PC-3 (cell line): ENCODE measurements around the gene NFIL3. TPM values are rescaled to one million over a fixed set of nuclear protein-coding genes. Genes with fewer than 3 reads are reported as not detected.

Experiments used
- ATAC-seq: fragments of 200-7000 bp; cut with Tn5 transposase; 2 replicates; pipeline ENCODE4 v1.9.1; 2020; ENCODE audit warnings: mild to moderate bottlenecking, moderate library complexity
- BruUV-seq: library from RNA; stranded (reverse); fragments of 400-500 nt; replicated peaks from 2 replicates; lab custom pipeline; 2021; lab: Mats Ljungman, UMichigan
- CTCF ChIA-PET: fragments of 300-600 bp; sonication (Branson Sonifier 250); formaldehyde crosslinking; loops from one replicate; lab custom pipeline; 2022; ENCODE audit warnings: antibody characterized with exemption; lab: Charles Lee
- POLR2A ChIA-PET: fragments of 300-600 bp; sonication (Branson Sonifier 250); formaldehyde crosslinking; loops from one replicate; lab custom pipeline; 2022; ENCODE audit warnings: antibody characterized with exemption; ENCODE audit not compliant: unreplicated experiment; lab: Charles Lee
- DNase-seq: peaks from one replicate; pipeline ENCODE4 v3.0.0-alpha.2; 2015
- H2AFZ ChIP-seq: fragments of 300-600 bp; sonication (generic); 2 replicates; pipeline ENCODE4 v1.6.0; 2016; ENCODE audit warnings: antibody characterized with exemption, low read length
- H3F3A ChIP-seq: fragments of 300-600 bp; sonication (generic); one replicate; pipeline ENCODE4 v1.6.0; 2017; ENCODE audit warnings: antibody characterized with exemption, low read length, control low read depth, mild to moderate bottlenecking; ENCODE audit not compliant: unreplicated experiment
- H3K27ac ChIP-seq: fragments of 300-600 bp; sonication (generic); 2 replicates; pipeline ENCODE4 v1.5.1; 2016; ENCODE audit warnings: mild to moderate bottlenecking, low read length
- H3K27me3 ChIP-seq: fragments of 300-600 bp; sonication (generic); 2 replicates; pipeline ENCODE4 v1.6.1; 2016; ENCODE audit warnings: low read length, mixed read lengths
- H3K36me3 ChIP-seq: fragments of 300-600 bp; sonication (generic); 2 replicates; pipeline ENCODE4 v1.6.1; 2016; ENCODE audit warnings: low read depth, mixed run types, low read length, mixed read lengths
- H3K4me1 ChIP-seq: fragments of 300-600 bp; sonication (generic); 2 replicates; pipeline ENCODE4 v1.5.1; 2016; ENCODE audit warnings: low read length; ENCODE audit not compliant: insufficient read depth
- H3K4me2 ChIP-seq: fragments of 300-600 bp; sonication (generic); 2 replicates; pipeline ENCODE4 v1.6.0; 2016; ENCODE audit warnings: low read length
- H3K4me3 ChIP-seq: fragments of 300-600 bp; sonication (generic); 2 replicates; pipeline ENCODE4 v1.5.1; 2016; ENCODE audit warnings: mild to moderate bottlenecking, low read length, mixed read lengths
- H3K79me2 ChIP-seq: fragments of 300-600 bp; sonication (generic); 2 replicates; pipeline ENCODE4 v1.6.1; 2017; ENCODE audit warnings: low read length, mixed read lengths
- H3K9ac ChIP-seq: fragments of 300-600 bp; sonication (generic); 2 replicates; pipeline ENCODE4 v1.6.0; 2016; ENCODE audit warnings: mild to moderate bottlenecking, low read length
- H3K9me2 ChIP-seq: fragments of 300-600 bp; sonication (generic); replicated peaks from 2 replicates; pipeline ENCODE4 v1.6.1; 2016; ENCODE audit warnings: mixed run types, low read length, mixed read lengths
- H3K9me3 ChIP-seq: fragments of 300-600 bp; sonication (generic); 2 replicates; pipeline ENCODE4 v1.6.1; 2016; ENCODE audit warnings: low read length, mixed read lengths
- H4K20me1 ChIP-seq: fragments of 300-600 bp; sonication (generic); 2 replicates; pipeline ENCODE4 v1.6.1; 2016; ENCODE audit warnings: low read length, mixed read lengths
- EZH2 ChIP-seq: fragments of 300-600 bp; sonication (generic); IDR thresholded peaks from one replicate; pipeline ENCODE4 v1.6.1; 2017; ENCODE audit warnings: antibody characterized with exemption, mild to moderate bottlenecking, low read length; ENCODE audit not compliant: unreplicated experiment
- EZH2phosphoT487 ChIP-seq: fragments of 300-600 bp; sonication (generic); IDR thresholded peaks from 2 replicates; pipeline ENCODE4 v1.6.1; 2018; ENCODE audit warnings: mild to moderate bottlenecking, antibody characterized with exemption, low read length, borderline replicate concordance
- intact Hi-C: fragments of 100-400 bp; cut with micrococcal nuclease; formaldehyde crosslinking; loops from 2 replicates; pipeline ENCODE4 v1.9.0; 2023
- total RNA-seq: library from RNA; depleted of rRNA; stranded (reverse); fragments of >200 nt; gene quantifications from 2 replicates; pipeline ENCODE4 v1.2.3, GENCODE V29; 2014
- TF ChIP-seq, protein P1 (sequence below): fragments of 300-600 bp; sonication (generic); conservative IDR thresholded peaks from 2 replicates; pipeline ENCODE4 v1.5.1; 2017; ENCODE audit warnings: antibody characterized with exemption, low read depth, mild to moderate bottlenecking, low read length

NFIL3 gene
- total RNA-seq, 1 experiment from 2014 or later, result 5.4 TPM

DNA sequence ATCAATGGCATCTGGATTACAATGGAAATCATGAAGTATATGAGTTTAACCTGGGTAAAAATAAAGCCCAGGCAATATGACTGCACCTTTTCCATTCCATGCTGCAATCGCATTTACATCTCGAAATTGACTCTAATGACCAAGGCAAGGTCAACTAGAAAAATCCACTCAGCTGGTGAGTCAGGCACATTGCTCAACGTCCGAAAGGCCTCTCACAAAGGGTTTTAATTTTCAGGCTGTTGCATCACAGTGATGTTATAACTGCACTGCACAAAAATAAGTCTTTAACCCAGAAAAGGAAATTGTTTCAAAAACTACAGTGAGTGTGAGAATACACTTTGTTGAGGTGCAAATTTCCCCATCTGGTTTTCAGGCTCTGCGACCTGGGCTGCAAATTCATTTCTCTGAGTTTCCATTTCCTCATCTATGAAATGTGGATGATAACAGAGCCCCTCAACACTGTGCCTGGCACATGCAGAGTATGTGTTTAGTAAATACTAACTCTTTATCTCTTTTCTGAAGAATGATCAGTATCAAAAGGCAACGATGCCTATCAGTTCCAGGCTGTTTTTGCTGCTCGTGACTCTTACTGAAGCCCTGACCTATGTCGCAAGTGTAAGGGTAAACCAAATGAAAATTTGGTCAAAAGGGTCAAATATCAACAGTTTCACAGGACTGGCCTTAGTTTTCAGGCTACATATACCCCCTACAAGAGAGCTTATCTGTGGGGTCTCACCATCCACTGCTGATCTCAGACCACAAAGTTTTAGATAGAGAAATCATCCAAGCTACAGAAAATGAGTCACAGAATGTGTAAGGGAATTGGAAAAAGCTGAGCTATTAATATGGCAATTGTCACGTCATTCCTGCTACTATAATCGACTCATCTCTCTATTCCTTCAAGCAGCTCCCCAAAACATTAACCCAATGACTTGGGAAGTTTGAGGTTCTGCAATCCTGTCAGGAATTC lies 4.1 kb downstream of the NFIL3 start:
- Histone ChIP-seq H3K27ac (peak overlapping the region; percentile 55), H4K20me1 (peaks cover 50% of the 10 kb centered on the region), H3K9me3 (no peaks in the 10 kb centered on the region), H3K4me1 (peaks cover 39% of the 10 kb centered on the region), H3K36me3 (no peaks in the 10 kb centered on the region), H3K79me2 (peaks cover 88% of the 10 kb centered on the region), H2AFZ (no peak overlapping the region), H3K4me3 (no peak overlapping the region; the same call in 1 of the 2 replicates), H3K9ac (no peak overlapping the region), H3F3A (no peaks in the 10 kb centered on the region), H3K27me3 (no peaks in the 10 kb centered on the region), H3K4me2 (peak overlapping the region; percentile 93), H3K9me2 (no peaks in the 10 kb centered on the region)
- intact Hi-C loops, result loop anchor here (5.0 kb wide), 2 partner anchors 57 to 117 kb away; partner anchors contain the start of gene AUH
- no peak for TF ChIP-seq EZH2
- TF ChIP-seq, protein P1, sequence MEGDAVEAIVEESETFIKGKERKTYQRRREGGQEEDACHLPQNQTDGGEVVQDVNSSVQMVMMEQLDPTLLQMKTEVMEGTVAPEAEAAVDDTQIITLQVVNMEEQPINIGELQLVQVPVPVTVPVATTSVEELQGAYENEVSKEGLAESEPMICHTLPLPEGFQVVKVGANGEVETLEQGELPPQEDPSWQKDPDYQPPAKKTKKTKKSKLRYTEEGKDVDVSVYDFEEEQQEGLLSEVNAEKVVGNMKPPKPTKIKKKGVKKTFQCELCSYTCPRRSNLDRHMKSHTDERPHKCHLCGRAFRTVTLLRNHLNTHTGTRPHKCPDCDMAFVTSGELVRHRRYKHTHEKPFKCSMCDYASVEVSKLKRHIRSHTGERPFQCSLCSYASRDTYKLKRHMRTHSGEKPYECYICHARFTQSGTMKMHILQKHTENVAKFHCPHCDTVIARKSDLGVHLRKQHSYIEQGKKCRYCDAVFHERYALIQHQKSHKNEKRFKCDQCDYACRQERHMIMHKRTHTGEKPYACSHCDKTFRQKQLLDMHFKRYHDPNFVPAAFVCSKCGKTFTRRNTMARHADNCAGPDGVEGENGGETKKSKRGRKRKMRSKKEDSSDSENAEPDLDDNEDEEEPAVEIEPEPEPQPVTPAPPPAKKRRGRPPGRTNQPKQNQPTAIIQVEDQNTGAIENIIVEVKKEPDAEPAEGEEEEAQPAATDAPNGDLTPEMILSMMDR, result no peak
- no peak for TF ChIP-seq EZH2phosphoT487
- DNase-seq (peak; percentile 82), ATAC-seq (no peak; the same call in 1 of the 2 replicates)
- ChIA-PET POLR2A (no interaction called here), CTCF (no interaction called here)
- TSS peak; percentile 68 for BruUV-seq

DNA sequence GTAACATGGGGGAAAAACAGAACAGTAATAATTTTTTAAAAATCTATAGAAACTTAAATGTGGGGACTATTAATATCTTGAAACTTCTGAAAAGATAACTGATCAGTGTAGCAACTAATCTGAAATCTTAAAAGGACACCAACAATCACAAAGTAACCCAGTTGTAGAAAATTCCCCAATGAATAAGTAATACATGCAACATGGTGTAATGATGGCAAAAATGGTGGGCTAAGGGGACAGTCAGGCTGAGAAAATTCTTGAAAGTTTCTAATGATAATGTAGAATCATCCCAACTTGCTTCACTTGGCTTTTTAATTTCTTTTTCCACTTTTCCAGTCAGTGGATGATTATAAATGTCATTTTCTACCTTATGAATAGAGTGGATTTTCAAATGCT lies 5.4 kb downstream of the NFIL3 start:
- Histone ChIP-seq H3K4me3 (no peak overlapping the region), H2AFZ (no peak overlapping the region), H3F3A (no peaks in the 10 kb centered on the region), H3K4me2 (no peak overlapping the region), H3K9me2 (no peaks in the 10 kb centered on the region), H3K4me1 (peaks cover 45% of the 10 kb centered on the region), H3K9me3 (no peaks in the 10 kb centered on the region), H3K9ac (no peak overlapping the region), H3K27me3 (no peaks in the 10 kb centered on the region), H3K27ac (no peak overlapping the region), H3K36me3 (no peaks in the 10 kb centered on the region; the same call in 1 of the 2 replicates), H4K20me1 (peaks cover 57% of the 10 kb centered on the region), H3K79me2 (peaks cover 99% of the 10 kb centered on the region)
- no TSS peak for BruUV-seq
- TF ChIP-seq, protein P1, result no peak
- no peak for TF ChIP-seq EZH2
- no peak for TF ChIP-seq EZH2phosphoT487
- DNase-seq (no peak), ATAC-seq (no peak)
- CTCF ChIA-PET, result no interaction called here
- POLR2A ChIA-PET, result no interaction called here
- intact Hi-C loops, result no loop called here
